Measurements from ENCODE around the gene CHPF. TPM values are rescaled to one million over a fixed set of nuclear protein-coding genes. Genes with fewer than 3 reads are reported as not detected.

The CHPF gene
- total and polyA plus RNA-seq, 7 donors, result 8.4 to 14.2 (median 12.6) TPM

DNA sequence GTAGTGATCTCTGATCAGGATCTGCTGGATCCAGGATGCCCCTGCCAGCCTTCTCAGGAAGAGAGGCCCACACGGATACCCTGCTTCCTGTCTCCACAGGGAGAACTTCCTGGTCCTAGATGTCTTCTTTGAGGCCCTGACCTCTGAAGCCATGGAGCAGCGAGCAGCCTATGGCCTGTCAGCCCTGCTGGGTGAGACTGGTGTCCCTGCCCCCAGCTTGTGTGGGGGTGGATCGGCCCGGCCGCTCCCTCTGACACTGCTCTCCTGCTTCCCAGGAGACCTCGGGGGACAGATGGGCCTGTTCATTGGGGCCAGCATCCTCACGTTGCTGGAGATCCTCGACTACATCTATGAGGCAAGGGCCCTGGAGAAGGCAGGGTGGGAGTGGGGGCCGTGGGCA, 6.6 kb downstream of the CHPF start:
- intact Hi-C loops (cut with DNase I), result loop anchor here in 1 of 2 donors (10.0 kb wide), 1 partner anchor 372 kb away; the partner anchor contains the start of gene NHEJ1

DNA sequence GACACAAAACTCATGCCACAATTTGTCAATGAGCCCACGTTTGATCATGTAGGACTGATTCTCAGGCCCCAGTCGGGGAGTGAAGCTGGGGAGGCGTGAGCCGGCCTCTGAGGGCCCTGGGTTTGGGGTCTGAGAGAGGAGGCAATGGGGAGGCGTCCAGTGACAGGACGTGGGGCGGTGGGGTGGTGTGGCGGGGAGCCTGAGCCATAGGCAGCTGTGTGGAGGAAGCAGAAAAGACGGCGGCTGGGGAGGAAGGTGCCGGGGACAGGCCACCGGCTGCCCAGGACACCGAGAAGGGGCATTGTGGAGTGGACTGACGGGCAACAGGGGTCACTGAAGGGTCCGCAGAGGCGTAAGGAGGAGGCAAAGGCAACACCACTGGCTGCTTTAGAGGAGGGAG, 7.2 kb downstream of the CHPF start:
- Histone ChIP-seq H3K27me3 (ENCODE audit: insufficient read depth in 3 of 3, low read length in 2 of 3) (no peaks in the 10 kb centered on the region), H3K36me3 (ENCODE audit: insufficient read depth in 1 of 2, low read depth in 1 of 2) (peaks cover 0 to 29% of the 10 kb centered on the region in 2 donors), H3K4me1 (peaks cover 3% of the 10 kb centered on the region), H3K9me3 (no peaks in the 10 kb centered on the region), H3K4me3 (no peak overlapping the region), H3K27ac (no peak overlapping the region)
- ATAC-seq (no peak), DNase-seq (no peak)
- TF ChIP-seq, protein P1, sequence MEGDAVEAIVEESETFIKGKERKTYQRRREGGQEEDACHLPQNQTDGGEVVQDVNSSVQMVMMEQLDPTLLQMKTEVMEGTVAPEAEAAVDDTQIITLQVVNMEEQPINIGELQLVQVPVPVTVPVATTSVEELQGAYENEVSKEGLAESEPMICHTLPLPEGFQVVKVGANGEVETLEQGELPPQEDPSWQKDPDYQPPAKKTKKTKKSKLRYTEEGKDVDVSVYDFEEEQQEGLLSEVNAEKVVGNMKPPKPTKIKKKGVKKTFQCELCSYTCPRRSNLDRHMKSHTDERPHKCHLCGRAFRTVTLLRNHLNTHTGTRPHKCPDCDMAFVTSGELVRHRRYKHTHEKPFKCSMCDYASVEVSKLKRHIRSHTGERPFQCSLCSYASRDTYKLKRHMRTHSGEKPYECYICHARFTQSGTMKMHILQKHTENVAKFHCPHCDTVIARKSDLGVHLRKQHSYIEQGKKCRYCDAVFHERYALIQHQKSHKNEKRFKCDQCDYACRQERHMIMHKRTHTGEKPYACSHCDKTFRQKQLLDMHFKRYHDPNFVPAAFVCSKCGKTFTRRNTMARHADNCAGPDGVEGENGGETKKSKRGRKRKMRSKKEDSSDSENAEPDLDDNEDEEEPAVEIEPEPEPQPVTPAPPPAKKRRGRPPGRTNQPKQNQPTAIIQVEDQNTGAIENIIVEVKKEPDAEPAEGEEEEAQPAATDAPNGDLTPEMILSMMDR (IDR thresholded peaks at IDR 0.05), result no peak
- 82 to 86% (median 83%) methylated on average over 16 of the region's 16 CpGs for WGBS, 3 donors
- intact Hi-C loops (cut with DNase I), result loop anchor here in 1 of 2 donors (10.0 kb wide), 1 partner anchor 372 kb away; the partner anchor contains the start of gene NHEJ1

More for the DNA sequence above, 6.6 kb downstream of the CHPF start:
- TF ChIP-seq, protein P1 (IDR thresholded peaks at IDR 0.05), result no peak
- Histone ChIP-seq H3K4me1 (peaks cover 4% of the 10 kb centered on the region), H3K36me3 (ENCODE audit: insufficient read depth in 1 of 2, low read depth in 1 of 2) (peaks cover 0 to 29% of the 10 kb centered on the region in 2 donors), H3K9me3 (no peaks in the 10 kb centered on the region), H3K27me3 (ENCODE audit: insufficient read depth in 3 of 3, low read length in 2 of 3) (no peaks in the 10 kb centered on the region), H3K4me3 (no peak overlapping the region), H3K27ac (no peak overlapping the region)
- 48 to 61% (median 60%) methylated on average over 9 of the region's 9 CpGs for WGBS, 3 donors
- no peak for ATAC-seq
- no peak for DNase-seq

DNA sequence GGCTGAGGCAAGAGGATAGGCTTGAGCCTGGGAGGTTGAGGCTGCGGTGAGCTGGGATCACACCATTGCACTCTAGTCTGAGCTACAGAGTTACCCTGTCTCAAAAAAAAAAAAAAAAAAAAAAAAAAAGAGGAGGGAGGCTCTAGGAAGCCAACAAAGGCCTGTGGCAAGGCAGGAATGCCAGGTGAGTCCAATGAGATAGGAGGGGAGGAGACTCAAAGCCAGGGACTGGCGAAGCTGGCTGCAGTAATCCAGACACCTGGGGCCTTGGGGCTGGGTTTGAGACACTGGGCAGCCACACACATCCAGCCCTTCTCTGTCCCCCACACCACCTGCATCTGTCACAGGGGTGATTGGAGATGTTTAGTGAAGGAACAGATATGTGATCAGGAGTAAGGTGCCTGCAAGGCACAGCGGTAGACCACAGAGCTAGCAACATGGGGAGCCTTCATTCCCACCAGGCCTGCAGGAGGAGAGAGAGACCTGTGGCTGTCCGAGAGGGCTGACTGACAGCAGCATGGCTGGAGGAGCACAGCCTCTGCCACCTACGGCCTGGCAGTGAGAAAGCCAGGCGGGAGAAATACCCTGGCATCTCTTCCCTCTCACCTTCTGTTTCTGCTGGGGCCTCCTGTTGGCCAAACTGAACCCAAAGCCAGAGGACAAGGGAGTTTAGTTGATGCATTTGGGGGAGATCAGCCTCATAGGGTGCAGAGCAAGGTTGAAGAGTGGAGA, 9.5 kb downstream of the CHPF start:
- Histone ChIP-seq H3K9me3 (no peaks in the 10 kb centered on the region), H3K36me3 (ENCODE audit: insufficient read depth in 1 of 2, low read depth in 1 of 2) (peaks cover 0 to 6% of the 10 kb centered on the region in 2 donors), H3K27ac (no peak overlapping the region), H3K27me3 (ENCODE audit: insufficient read depth in 3 of 3, low read length in 2 of 3) (peaks cover 0 to 6% (median 0%) of the 10 kb centered on the region in 3 donors), H3K4me3 (no peak overlapping the region), H3K4me1 (no peaks in the 10 kb centered on the region)
- intact Hi-C loops (cut with DNase I), result loop anchor here (5.0 to 10.0 kb wide), 2 partner anchors 132 to 369 kb away; partner anchors contain the start of gene NHEJ1 (in 1 of the 2)
- DNase-seq, result no peak
- ATAC-seq, result no peak
- TF ChIP-seq, protein P1 (IDR thresholded peaks at IDR 0.05), result no peak
- 85 to 92% (median 86%) methylated on average over 6 of the region's 6 CpGs for whole genome bisulfite sequencing, 3 donors

DNA sequence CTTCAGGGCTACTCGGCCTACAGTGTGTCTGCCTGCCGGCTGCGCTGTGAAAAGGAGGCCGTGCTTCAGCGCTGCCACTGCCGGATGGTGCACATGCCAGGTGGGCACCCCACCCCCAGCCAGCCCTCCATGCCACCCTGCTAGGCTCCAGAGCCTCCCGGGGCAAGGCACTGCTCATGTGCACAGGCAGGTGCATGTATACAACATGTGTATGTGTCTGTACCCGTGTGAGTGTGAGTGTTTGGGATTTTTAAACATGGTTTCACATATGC, 11.3 kb downstream of the CHPF start:
- no peak for DNase-seq
- Histone ChIP-seq H3K9me3 (no peaks in the 10 kb centered on the region), H3K27me3 (ENCODE audit: insufficient read depth in 3 of 3, low read length in 2 of 3) (peaks cover 0 to 12% (median 0%) of the 10 kb centered on the region in 3 donors), H3K27ac (no peak overlapping the region), H3K4me3 (no peak overlapping the region), H3K4me1 (no peaks in the 10 kb centered on the region), H3K36me3 (ENCODE audit: insufficient read depth in 1 of 2, low read depth in 1 of 2) (no peaks in the 10 kb centered on the region)
- no peak for ATAC-seq
- TF ChIP-seq, protein P1 (IDR thresholded peaks at IDR 0.05), result no peak
- intact Hi-C loops (cut with DNase I), result loop anchor here (5.0 to 10.0 kb wide), 2 partner anchors 130 to 368 kb away; partner anchors contain the start of gene NHEJ1 (in 1 of the 2)
- WGBS, 3 donors, result 71 to 83% (median 74%) methylated on average over 8 of the region's 8 CpGs
